IMR-90 (cell line): ENCODE data around the gene COG4. TPM values are rescaled to one million over a fixed set of nuclear protein-coding genes. Genes with fewer than 3 reads are reported as not detected.

Experiments
- ATAC-seq: fragments of 200-7000 bp; cut with Tn5 transposase; 2 replicates; pipeline ENCODE4 v1.9.1; 2020; ENCODE audit warnings: low read depth, mild to moderate bottlenecking, moderate library complexity
- BruUV-seq: library from RNA; stranded (reverse); fragments of 400-500 nt; replicated peaks from 2 replicates; lab custom pipeline; 2021; lab: Mats Ljungman, UMichigan
- CTCF ChIA-PET: fragments of 300-600 bp; formaldehyde crosslinking; extraction: SDS; loops from one replicate; lab custom pipeline; 2021; ENCODE audit warnings: antibody characterized with exemption; lab: Yijun Ruan, JAX
- POLR2A ChIA-PET: fragments of 300-600 bp; sonication (Branson Sonifier 250); formaldehyde crosslinking; loops from one replicate; lab custom pipeline; 2022; ENCODE audit warnings: antibody characterized with exemption; ENCODE audit not compliant: unreplicated experiment; lab: Charles Lee
- DNase-seq: peaks from one replicate; pipeline ENCODE4 v3.0.0; 2013
- H2AFZ ChIP-seq: replicated peaks from 2 replicates; pipeline ENCODE3; 2013; ENCODE audit warnings: low read length, mild to moderate bottlenecking; ENCODE audit not compliant: poor library complexity
- H2AK5ac ChIP-seq: 2 replicates; pipeline ENCODE4 v1.6.1; 2013; ENCODE audit warnings: low read depth, low read length, inconsistent platforms
- H2AK9ac ChIP-seq: replicated peaks from 2 replicates; pipeline ENCODE3; 2013; ENCODE audit warnings: mild to moderate bottlenecking, low read depth, low read length, moderate library complexity; ENCODE audit not compliant: poor library complexity
- H2BK120ac ChIP-seq: 2 replicates; pipeline ENCODE4 v1.6.1; 2013; ENCODE audit warnings: low read depth, low read length, inconsistent platforms
- H2BK15ac ChIP-seq: 3 replicates; pipeline ENCODE4 v1.6.1; 2013; ENCODE audit warnings: low read depth, low read length, inconsistent platforms
- H2BK20ac ChIP-seq: 2 replicates; pipeline ENCODE4 v1.6.1; 2013; ENCODE audit warnings: low read depth, mild to moderate bottlenecking, inconsistent platforms, low read length, moderate library complexity
- H2BK5ac ChIP-seq: 2 replicates; pipeline ENCODE4 v1.6.1; 2013; ENCODE audit warnings: mild to moderate bottlenecking, low read depth, low read length, inconsistent platforms; ENCODE audit not compliant: poor library complexity, severe bottlenecking
- H3K14ac ChIP-seq: replicated peaks from 2 replicates; pipeline ENCODE4 v1.6.1; 2013; ENCODE audit warnings: low read depth, low read length, inconsistent platforms
- H3K18ac ChIP-seq: 2 replicates; pipeline ENCODE4 v1.6.1; 2013; ENCODE audit warnings: low read depth, low read length, control low read depth
- H3K23ac ChIP-seq: 2 replicates; pipeline ENCODE4 v1.6.1; 2013; ENCODE audit warnings: low read depth, low read length, inconsistent platforms
- H3K27ac ChIP-seq: 2 replicates; pipeline ENCODE4 v1.5.1; 2013; ENCODE audit warnings: mild to moderate bottlenecking, control low read depth, low read length; ENCODE audit not compliant: insufficient read depth
- H3K27me3 ChIP-seq: 2 replicates; pipeline ENCODE4 v1.6.1; 2013; ENCODE audit warnings: low read length; ENCODE audit not compliant: control insufficient read depth, insufficient read depth
- H3K36me3 ChIP-seq: 2 replicates; pipeline ENCODE4 v1.6.1; 2013; ENCODE audit warnings: low read length, mixed read lengths; ENCODE audit not compliant: control insufficient read depth, insufficient read depth
- H3K4ac ChIP-seq: 2 replicates; pipeline ENCODE4 v1.6.1; 2013; ENCODE audit warnings: low read depth, low read length, inconsistent platforms
- H3K4me1 ChIP-seq: 2 replicates; pipeline ENCODE4 v1.6.1; 2013; ENCODE audit warnings: low read length, mixed read lengths; ENCODE audit not compliant: control insufficient read depth, insufficient read depth
- H3K4me2 ChIP-seq: 2 replicates; pipeline ENCODE4 v1.6.1; 2013; ENCODE audit warnings: low read depth, mild to moderate bottlenecking, control low read depth, low read length, moderate library complexity
- H3K4me3 ChIP-seq: 2 replicates; pipeline ENCODE4 v1.5.1; 2013; ENCODE audit warnings: low read depth, mild to moderate bottlenecking, control low read depth, low read length, moderate library complexity; ENCODE audit not compliant: insufficient read depth
- H3K56ac ChIP-seq: 2 replicates; pipeline ENCODE4 v1.6.1; 2013; ENCODE audit warnings: low read length, inconsistent platforms; ENCODE audit not compliant: insufficient read depth; ENCODE audit errors: extremely low read depth
- H3K79me1 ChIP-seq, 2 experiments: 2 replicates each; pipeline ENCODE4 v1.6.1; 2013; ENCODE audit warnings: low read length in 2 of 2, inconsistent platforms in 1 of 2, low read depth in 1 of 2
- H3K9ac ChIP-seq: 2 replicates; pipeline ENCODE4 v1.6.1; 2013; ENCODE audit warnings: low read depth, low read length, control low read depth
- H3K9me1 ChIP-seq: 2 replicates; pipeline ENCODE4 v1.6.1; 2013; ENCODE audit warnings: low read length, inconsistent platforms; ENCODE audit not compliant: insufficient read depth
- H3K9me3 ChIP-seq: 2 replicates; pipeline ENCODE4 v1.6.1; 2013; ENCODE audit warnings: low read length; ENCODE audit not compliant: control insufficient read depth, insufficient read depth
- H4K20me1 ChIP-seq: 2 replicates; pipeline ENCODE4 v1.6.1; 2013; ENCODE audit warnings: low read length, inconsistent platforms; ENCODE audit not compliant: insufficient read depth
- H4K5ac ChIP-seq: 2 replicates; pipeline ENCODE4 v1.6.1; 2013; ENCODE audit warnings: mild to moderate bottlenecking, low read depth, low read length, control low read depth
- H4K8ac ChIP-seq, 2 experiments: 2 replicates each; pipeline ENCODE4 v1.6.1; 2013; ENCODE audit warnings: low read depth in 2 of 2, low read length in 2 of 2, control low read depth in 1 of 2, inconsistent platforms in 1 of 2
- H4K91ac ChIP-seq: 2 replicates; pipeline ENCODE4 v1.6.1; 2013; ENCODE audit warnings: low read depth, low read length, inconsistent platforms; ENCODE audit not compliant: insufficient read depth
- CTCF ChIP-seq: conservative IDR thresholded peaks from 2 replicates; pipeline ENCODE4 v1.5.1; 2012; ENCODE audit warnings: mild to moderate bottlenecking, low read depth, low read length, improper control_type of control experiment
- ELK1 ChIP-seq: fragments of 150-350 bp; IDR thresholded peaks from 2 replicates; pipeline ENCODE4 v1.6.1; 2016; ENCODE audit warnings: low read depth, mild to moderate bottlenecking, low read length, moderate library complexity, borderline replicate concordance
- FOS ChIP-seq: fragments of 150-350 bp; IDR thresholded peaks from 2 replicates; pipeline ENCODE4 v1.6.1; 2016; ENCODE audit warnings: low read depth, low read length
- MAFK ChIP-seq: IDR thresholded peaks from 2 replicates; pipeline ENCODE4 v1.6.1; 2012; ENCODE audit warnings: low read depth, low read length, improper control_type of control experiment
- MAZ ChIP-seq: IDR thresholded peaks from 2 replicates; pipeline ENCODE4 v1.6.1; 2012; ENCODE audit warnings: low read depth, mild to moderate bottlenecking, low read length, improper control_type of control experiment, moderate library complexity, borderline replicate concordance
- MXI1 ChIP-seq: IDR thresholded peaks from 2 replicates; pipeline ENCODE4 v1.6.1; 2012; ENCODE audit warnings: low read depth, mild to moderate bottlenecking, low read length, moderate library complexity, borderline replicate concordance
- NFE2L2 ChIP-seq: fragments of 150-350 bp; IDR thresholded peaks from 2 replicates; pipeline ENCODE4 v1.6.1; 2016; ENCODE audit warnings: low read depth, mild to moderate bottlenecking, low read length
- RCOR1 ChIP-seq: IDR thresholded peaks from 2 replicates; pipeline ENCODE4 v1.6.1; 2012; ENCODE audit warnings: mild to moderate bottlenecking, low read length, improper control_type of control experiment; ENCODE audit not compliant: insufficient replicate concordance
- RFX5 ChIP-seq: IDR thresholded peaks from 2 replicates; pipeline ENCODE4 v1.8.0; 2012; ENCODE audit warnings: low read depth, mild to moderate bottlenecking, low read length, moderate library complexity
- SMC3 ChIP-seq: fragments of 150-350 bp; IDR thresholded peaks from 2 replicates; pipeline ENCODE4 v1.6.1; 2016; ENCODE audit warnings: low read depth, mild to moderate bottlenecking, antibody characterized with exemption, low read length, moderate library complexity
- WGBS, 2 experiments: methylation state at CpG; one replicate each; pipeline versions ENCODE4 v1.1.5 to v1.1.7; 2013; ENCODE audit warnings: missing lambda C conversion rate in 2 of 2; ENCODE audit not compliant: insufficient read length in 1 of 2; ENCODE audit errors: extremely low coverage in 2 of 2; 5-methylcytosine and 5-hydroxymethylcytosine counted together
- dilution Hi-C: fragments of 300-500 bp; cut with HindIII; formaldehyde crosslinking; loops from one replicate; pipeline ENCODE4 v1.14.3; 2018; ENCODE audit warnings: low sequenced_read_pairs; ENCODE audit not compliant: unreplicated experiment
- in situ Hi-C: fragments of 300-500 bp; cut with MboI; formaldehyde crosslinking; loops from 3 replicates; pipeline ENCODE4 v1.14.3; 2019; ENCODE audit warnings: low sequenced_read_pairs, inconsistent platforms, mixed read lengths
- intact Hi-C: fragments of 100-400 bp; cut with micrococcal nuclease; formaldehyde crosslinking; loops from 2 replicates; pipeline ENCODE4 v1.10.0; 2022
- polyA plus RNA-seq, 3 experiments: library from polyadenylated mRNA; depleted of rRNA; stranded (reverse); fragments of >200 nt; gene quantifications; 2 replicates each; pipeline ENCODE4 v1.2.3, GENCODE V29; 2012; ENCODE audit warnings: low replicate concordance in 1 of 3
- total RNA-seq: library from RNA; depleted of rRNA; stranded (reverse); fragments of >200 nt; gene quantifications from 2 replicates; pipeline ENCODE4 v1.2.3, GENCODE V29; 2012

Gene COG4
- total and polyA plus RNA-seq, 2 of the 4 experiments (the other 2 are of a cell fraction) = 47.5 to 96.1 TPM

GRCh38 chr16:70465999-70466804 lies 57.2 kb downstream of the COG4 start:
- no peak overlapping the region for H2BK15ac ChIP-seq
- no TSS peak for BruUV-seq
- H2AK5ac ChIP-seq = no peak overlapping the region
- H2BK20ac ChIP-seq = no peak overlapping the region
- no peak overlapping the region for H3K18ac ChIP-seq
- DNase-seq (no peak), ATAC-seq (no peak)
- H3K4me2 ChIP-seq = no peak overlapping the region
- WGBS, 2 experiments = 84% methylated on average over 4 of the region's 13 CpGs; no CpG with 5 or more reads in 1 of the 2 experiments
- dilution Hi-C loops = no loop called here
- H3K4me1 ChIP-seq = peaks cover 2% of the 10 kb centered on the region; the same call in 1 of the 2 replicates
- no peak overlapping the region for H2AK9ac ChIP-seq
- H3K56ac ChIP-seq = no peak overlapping the region
- no peak overlapping the region for H4K5ac ChIP-seq
- no peak overlapping the region for H3K4ac ChIP-seq
- H3K9me1 ChIP-seq = 0 out of 2 replicates have a peak, but pooled peaks cover 2% of the 10 kb centered on the region
- in situ Hi-C loops = no loop called here
- intact Hi-C loops = no loop called here
- CTCF ChIA-PET = no interaction called here
- no peak overlapping the region for H4K8ac ChIP-seq
- no peak overlapping the region for H4K91ac ChIP-seq
- no peak overlapping the region for H3K9ac ChIP-seq
- POLR2A ChIA-PET = no interaction called here
- H3K36me3 ChIP-seq = peaks cover 12% of the 10 kb centered on the region
- no peak overlapping the region for H3K27ac ChIP-seq
- TF ChIP-seq RCOR1 = no peak
- TF ChIP-seq ELK1 = no peak
- TF ChIP-seq MAFK = no peak
- no peak for TF ChIP-seq FOS
- TF ChIP-seq MXI1 = no peak
- no peak for TF ChIP-seq SMC3
- no peak for TF ChIP-seq RFX5
- TF ChIP-seq NFE2L2 = no peak
- no peak for TF ChIP-seq CTCF
- TF ChIP-seq MAZ = no peak
- no peak overlapping the region for H3K23ac ChIP-seq
- peaks cover under 1% of the 10 kb centered on the region; the same call in 1 of the 2 replicates for H4K20me1 ChIP-seq
- H3K4me3 ChIP-seq = no peak overlapping the region
- no peak overlapping the region for H2BK120ac ChIP-seq
- H3K27me3 ChIP-seq = no peaks in the 10 kb centered on the region
- H3K79me1 ChIP-seq = peaks cover 0 to 6% of the 10 kb centered on the region in 2 experiments; a peak in 1 of 4 replicates
- no peak overlapping the region for H2AFZ ChIP-seq
- no peak overlapping the region for H2BK5ac ChIP-seq
- no peaks in the 10 kb centered on the region for H3K9me3 ChIP-seq
- no peak overlapping the region for H3K14ac ChIP-seq
